Measurements from ENCODE around the gene UBL7.

UBL7 gene

GRCh38 chr15:74406517-74406916, 54.4 kb downstream of the UBL7 start:
- DNase-seq, result no peak

GRCh38 chr15:74405823-74406222, 55.1 kb downstream of the UBL7 start:
- DNase-seq, result no peak

DNA sequence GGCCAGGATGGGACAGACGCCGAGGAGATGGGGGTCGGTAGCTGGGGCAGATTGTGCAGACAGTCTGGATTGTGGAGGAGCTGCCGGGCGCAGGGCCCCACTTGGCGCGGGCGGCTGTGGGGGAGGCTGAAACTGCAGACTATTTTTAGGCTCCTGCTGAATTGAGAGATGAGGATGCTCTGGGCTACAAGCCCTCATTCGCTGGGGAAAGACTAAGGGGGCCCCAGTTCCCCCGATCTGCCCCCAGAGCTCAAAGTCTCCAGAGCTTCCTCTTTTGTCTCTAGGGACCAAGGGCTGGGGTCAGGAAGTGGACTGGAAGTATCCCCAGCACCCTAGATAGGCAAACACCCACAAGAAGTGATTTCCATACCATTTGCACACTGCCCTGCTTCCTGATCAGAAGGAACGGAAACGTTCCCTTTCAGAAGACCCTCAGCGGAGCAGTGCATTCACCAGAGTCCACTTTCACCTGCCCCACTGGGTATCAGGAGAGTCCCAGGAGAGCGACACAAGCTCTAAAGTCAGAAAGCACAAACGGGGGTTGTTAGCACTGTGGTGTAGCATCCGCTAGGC, 56.9 kb downstream of the UBL7 start:
- no peak for DNase-seq

- DNase-seq, result no peak
Measured at GRCh38 chr15:74403588-74403919, 57.4 kb downstream of the UBL7 start.

DNA sequence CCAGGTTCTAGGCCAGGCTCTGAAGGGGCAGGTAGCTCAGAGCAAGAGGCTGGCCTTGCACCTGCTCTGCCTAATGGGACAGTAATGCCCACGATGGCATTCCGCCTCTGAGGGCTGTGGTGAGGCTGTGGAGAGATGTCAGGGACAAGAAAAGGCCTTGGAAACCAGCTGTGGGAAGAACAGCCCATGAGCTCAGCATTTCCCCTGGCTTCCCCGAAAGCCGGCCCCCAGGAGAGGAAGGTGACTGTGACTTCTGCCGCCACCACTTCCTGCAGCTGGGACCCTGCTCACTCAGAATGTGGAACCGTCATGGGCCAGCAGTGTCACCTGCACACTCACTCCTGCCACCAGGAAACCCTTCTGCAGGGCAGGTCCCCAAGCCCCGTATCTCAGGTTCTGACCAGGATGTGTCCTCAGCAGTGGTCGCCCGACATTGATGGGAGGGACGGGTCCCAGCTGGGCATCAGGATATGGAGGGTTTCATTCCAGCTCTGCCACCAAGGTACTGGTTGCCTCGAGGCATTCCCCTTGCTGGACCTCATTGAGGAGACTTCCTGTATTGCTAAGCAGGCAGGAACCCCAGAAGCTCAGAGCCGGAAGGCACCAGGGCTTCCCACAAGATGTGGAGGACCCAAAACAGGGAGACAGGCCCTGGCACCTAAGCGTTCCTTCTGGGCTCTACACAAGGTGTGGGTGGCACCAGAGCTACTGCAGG, 57.9 kb downstream of the UBL7 start:
- no peak for DNase-seq

DNA sequence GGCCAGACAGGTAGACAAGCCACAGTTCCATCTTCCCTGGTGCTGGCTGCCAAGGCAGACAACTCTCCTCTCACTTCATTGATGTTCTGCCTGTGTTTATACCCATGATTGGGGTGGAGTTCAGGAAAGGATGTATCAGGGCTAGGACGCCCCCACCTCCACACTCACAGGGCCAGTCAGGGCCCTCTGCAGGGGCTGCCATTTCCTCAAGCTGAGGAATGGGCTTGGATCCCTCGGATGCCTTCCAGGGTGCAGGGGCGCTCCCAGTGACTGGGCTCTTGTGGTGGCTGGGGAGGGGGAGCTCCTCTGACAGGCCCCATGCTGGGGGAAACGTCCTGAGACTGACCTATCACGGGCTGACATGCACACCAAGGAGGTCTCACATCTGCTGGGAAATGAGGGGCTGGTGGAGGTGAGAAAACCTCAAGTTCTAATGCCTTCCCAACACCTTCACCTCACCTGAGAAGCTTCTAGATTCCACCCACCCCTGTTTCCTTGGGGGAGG, 58.6 kb downstream of the UBL7 start:
- no peak for DNase-seq

- no peak for DNase-seq
Measured at GRCh38 chr15:74400915-74401757, 59.8 kb downstream of the UBL7 start.

DNA sequence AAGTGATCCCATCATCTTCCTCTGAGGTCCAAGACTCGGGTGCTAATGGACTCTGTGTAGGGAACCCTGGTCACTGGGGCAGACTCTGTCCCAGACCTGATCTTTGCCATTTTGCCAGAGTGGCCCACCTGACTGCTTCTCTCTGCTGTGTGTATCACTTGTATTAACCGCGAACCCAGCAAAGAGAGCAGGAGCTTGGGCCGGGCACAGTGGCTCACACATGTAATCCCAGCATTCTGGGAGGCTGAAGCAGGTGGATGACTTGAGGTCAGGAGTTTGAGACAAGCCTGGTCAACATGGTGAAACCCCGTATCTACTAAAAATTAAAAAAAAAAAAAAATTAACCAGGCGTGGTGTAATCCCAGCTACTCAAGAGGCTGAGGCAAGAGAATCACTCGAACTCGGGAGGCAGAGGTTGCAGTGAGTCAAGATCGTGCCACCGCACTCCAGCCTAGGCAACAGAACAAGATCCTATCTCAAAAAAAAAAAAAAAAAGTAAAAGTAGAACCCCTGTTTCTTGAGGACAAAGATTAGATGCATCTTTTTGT, 60.6 kb downstream of the UBL7 start:
- DNase-seq, result no peak

GRCh38 chr15:74399511-74400312, 61.2 kb downstream of the UBL7 start:
- no peak for DNase-seq

DNA sequence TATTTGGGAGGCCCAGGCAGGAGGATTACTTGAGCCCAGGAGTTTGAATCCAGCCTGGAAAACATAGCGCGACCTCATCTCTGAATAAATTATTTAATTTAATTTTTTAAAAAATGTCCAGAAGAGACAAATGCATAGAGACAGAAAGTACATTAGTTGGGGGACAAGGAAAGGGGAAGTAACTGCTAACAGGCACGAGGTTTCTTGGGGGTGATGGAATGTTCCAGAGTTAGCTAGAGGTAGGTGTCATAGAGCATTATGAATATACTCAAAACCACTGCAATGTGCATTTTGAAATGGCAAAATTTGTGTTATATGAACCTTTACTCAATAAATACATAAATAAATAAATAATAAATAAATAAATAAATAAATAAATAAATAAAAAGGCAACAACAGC, 61.9 kb downstream of the UBL7 start:
- DNase-seq, result no peak

DNA sequence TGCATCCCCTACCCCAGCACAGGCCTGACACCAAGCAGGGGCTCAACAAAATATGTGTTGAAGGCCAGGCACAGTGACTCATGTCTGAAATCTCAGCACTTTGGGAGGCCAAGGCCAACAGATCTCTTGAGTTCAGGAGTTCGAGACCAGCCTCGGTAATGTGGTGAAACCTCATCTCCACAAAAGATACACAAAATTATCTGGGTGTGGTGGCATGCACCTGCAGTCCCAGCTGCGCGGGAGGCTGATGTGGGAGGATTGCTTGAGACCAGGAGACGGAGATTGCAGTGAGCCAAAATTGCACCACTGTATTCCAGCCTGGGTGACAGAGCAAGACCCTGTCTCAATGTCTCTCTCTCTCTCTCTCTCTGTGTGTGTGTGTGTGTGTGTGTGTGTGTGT, 62.8 kb downstream of the UBL7 start:
- DNase-seq, result no peak

DNA sequence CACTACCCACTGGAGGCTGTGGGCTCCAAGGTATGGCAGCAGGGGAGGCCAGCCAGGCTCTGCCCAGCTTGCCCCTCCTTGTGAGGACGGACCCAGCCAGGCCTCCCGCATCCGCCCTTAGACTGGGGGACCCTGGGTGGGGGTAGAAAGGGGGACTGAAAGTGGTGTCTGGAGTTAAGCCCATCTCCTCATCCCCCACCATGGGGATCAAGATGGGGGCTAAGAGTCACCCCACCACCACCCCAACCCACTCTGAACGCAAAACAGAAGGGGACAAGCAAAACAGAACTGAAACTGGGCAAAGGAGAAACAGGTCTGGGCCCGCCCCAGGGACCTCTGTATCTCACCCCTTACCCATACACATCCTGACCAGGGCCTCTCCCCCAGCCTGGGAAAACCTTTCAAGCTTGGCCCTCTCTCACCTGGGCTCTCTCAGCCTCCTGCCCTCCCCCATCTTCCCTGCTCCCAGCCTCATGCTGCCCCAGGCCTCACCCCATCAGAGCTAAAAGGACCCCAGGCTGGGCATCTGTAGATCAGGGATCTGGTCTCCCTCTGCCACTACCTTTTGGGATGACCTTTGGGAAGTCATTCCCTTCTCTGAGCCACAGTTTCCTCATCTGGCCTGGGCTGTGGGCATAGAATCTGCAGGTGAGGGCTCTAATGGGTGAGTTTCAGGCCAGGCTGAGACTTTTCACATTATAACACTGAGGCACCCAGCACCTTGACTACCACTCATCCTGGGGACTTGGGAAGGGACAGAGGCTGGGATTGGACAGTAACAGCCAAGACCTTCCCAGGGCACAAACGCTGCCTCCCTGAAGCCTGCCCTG, 63.5 kb downstream of the UBL7 start:
- no peak for DNase-seq

- peak; percentile 22 to 60 for DNase-seq
Measured at GRCh38 chr15:74396445-74397238, 64.3 kb downstream of the UBL7 start.

DNA sequence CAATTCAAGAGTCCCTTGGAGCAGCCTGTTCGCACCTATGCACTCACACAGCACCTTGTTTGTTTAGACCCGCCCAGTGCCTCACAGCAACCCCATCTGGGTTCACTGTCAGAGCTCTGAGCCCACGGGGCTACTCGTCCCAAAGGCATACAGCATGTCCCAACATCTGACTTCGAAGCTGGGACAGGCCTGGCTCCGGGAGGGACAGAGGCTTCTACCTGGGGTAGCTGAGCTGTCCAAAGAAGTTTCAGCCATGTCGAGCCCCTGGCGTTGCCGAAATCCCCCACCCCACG, 64.9 kb downstream of the UBL7 start:
- no peak for DNase-seq
